ENCODE measurements around the gene FSTL4.

The FSTL4 gene

GRCh38 chr5:133612249-133612860, at the start of gene FSTL4:
TSS of gene FSTL4 (minus strand) at chr5:133612541.
- Histone ChIP-seq H4K20me1 (ENCODE audit: insufficient read depth, low read length) (no peaks in the 10 kb centered on the region), H3K9me3 (ENCODE audit: low read length) (no peaks in the 10 kb centered on the region), H3K79me2 (ENCODE audit: insufficient read depth, low read length) (no peaks in the 10 kb centered on the region), H3K27me3 (ENCODE audit: insufficient read depth, low read length) (no peaks in the 10 kb centered on the region), H2AFZ (ENCODE audit: low read length) (no peak within 1 kb of the TSS), H3K4me1 (ENCODE audit: insufficient read depth, low read length, severe bottlenecking) (no peaks in the 10 kb centered on the region), H3K36me3 (ENCODE audit: insufficient read depth, low read length) (no peaks in the 10 kb centered on the region), H3K9ac (ENCODE audit: low read length) (no peak within 1 kb of the TSS), H3K27ac (ENCODE audit: low read depth, low read length, poor library complexity, severe bottlenecking) (no peak within 1 kb of the TSS), H3K9me2 (ENCODE audit: low read depth, low read length) (no peaks in the 10 kb centered on the region), H3K4me3 (ENCODE audit: low read depth, low read length, poor library complexity, severe bottlenecking) (no peak within 1 kb of the TSS), H3K4me2 (ENCODE audit: low read length) (no peak within 1 kb of the TSS), H3F3A (ENCODE audit: insufficient read depth, low read length) (no peaks in the 10 kb centered on the region)
- TF ChIP-seq CTCF (IDR thresholded peaks at IDR 0.05; ENCODE audit: low read length) (no peak), EZH2 (IDR thresholded peaks at IDR 0.05; ENCODE audit: borderline replicate concordance, low read length) (no peak)

GRCh38 chr5:133661389-133661788, 49.0 kb upstream of the FSTL4 start:
- H2AFZ ChIP-seq (ENCODE audit: low read length): no peak overlapping the region
- TF ChIP-seq CTCF (IDR thresholded peaks at IDR 0.05; ENCODE audit: low read length) (no peak), EZH2 (IDR thresholded peaks at IDR 0.05; ENCODE audit: borderline replicate concordance, low read length) (no peak)

GRCh38 chr5:133658327-133658726, 46.0 kb upstream of the FSTL4 start:
- no peak overlapping the region for H3K4me3 ChIP-seq (ENCODE audit: low read depth, low read length, poor library complexity, severe bottlenecking)
- H3K4me2 ChIP-seq (ENCODE audit: low read length): no peak overlapping the region
- H3K9ac ChIP-seq (ENCODE audit: low read length): no peak overlapping the region

More at GRCh38 chr5:133661389-133661788, 49.0 kb upstream of the FSTL4 start:
- Histone ChIP-seq H3K27me3 (ENCODE audit: insufficient read depth, low read length) (no peaks in the 10 kb centered on the region), H4K20me1 (ENCODE audit: insufficient read depth, low read length) (no peaks in the 10 kb centered on the region), H3F3A (ENCODE audit: insufficient read depth, low read length) (no peaks in the 10 kb centered on the region), H3K4me1 (ENCODE audit: insufficient read depth, low read length, severe bottlenecking) (no peaks in the 10 kb centered on the region), H3K9ac (ENCODE audit: low read length) (no peak overlapping the region), H3K4me3 (ENCODE audit: low read depth, low read length, poor library complexity, severe bottlenecking) (no peak overlapping the region), H3K9me3 (ENCODE audit: low read length) (no peaks in the 10 kb centered on the region), H3K9me2 (ENCODE audit: low read depth, low read length) (no peaks in the 10 kb centered on the region), H3K27ac (ENCODE audit: low read depth, low read length, poor library complexity, severe bottlenecking) (no peak overlapping the region), H3K79me2 (ENCODE audit: insufficient read depth, low read length) (no peaks in the 10 kb centered on the region), H3K36me3 (ENCODE audit: insufficient read depth, low read length) (no peaks in the 10 kb centered on the region), H3K4me2 (ENCODE audit: low read length) (no peak overlapping the region)

More at GRCh38 chr5:133658327-133658726, 46.0 kb upstream of the FSTL4 start:
- Histone ChIP-seq H3K36me3 (ENCODE audit: insufficient read depth, low read length) (no peaks in the 10 kb centered on the region), H3K79me2 (ENCODE audit: insufficient read depth, low read length) (no peaks in the 10 kb centered on the region), H4K20me1 (ENCODE audit: insufficient read depth, low read length) (no peaks in the 10 kb centered on the region), H3K27ac (ENCODE audit: low read depth, low read length, poor library complexity, severe bottlenecking) (no peak overlapping the region), H3K9me3 (ENCODE audit: low read length) (no peaks in the 10 kb centered on the region), H3K4me1 (ENCODE audit: insufficient read depth, low read length, severe bottlenecking) (no peaks in the 10 kb centered on the region), H3K27me3 (ENCODE audit: insufficient read depth, low read length) (no peaks in the 10 kb centered on the region), H3F3A (ENCODE audit: insufficient read depth, low read length) (no peaks in the 10 kb centered on the region), H3K9me2 (ENCODE audit: low read depth, low read length) (no peaks in the 10 kb centered on the region), H2AFZ (ENCODE audit: low read length) (no peak overlapping the region)
- TF ChIP-seq EZH2 (IDR thresholded peaks at IDR 0.05; ENCODE audit: borderline replicate concordance, low read length) (no peak), CTCF (IDR thresholded peaks at IDR 0.05; ENCODE audit: low read length) (no peak)
